ENCODE data around the gene HIGD1C. TPM values are rescaled to one million over a fixed set of nuclear protein-coding genes. Genes with fewer than 3 reads are reported as not detected.

The HIGD1C gene
- total RNA-seq, 1 experiment from 2014 or later, result not detected

- no peaks in the 10 kb centered on the region for H4K20me1 ChIP-seq (ENCODE audit: control insufficient read depth, insufficient read depth, insufficient read length)
- no peak overlapping the region for H3K4me3 Mint-ChIP-seq
- no peak overlapping the region for H2AK5ac ChIP-seq (ENCODE audit: insufficient read length, low read length)
Observed at GRCh38 chr12:51012570-51013236, 60.4 kb downstream of the HIGD1C start.

More at GRCh38 chr12:51012570-51013236, 60.4 kb downstream of the HIGD1C start:
- Histone ChIP-seq H2BK120ac (ENCODE audit: low read depth, low read length, poor library complexity, severe bottlenecking) (no peak overlapping the region), H2BK15ac (ENCODE audit: low read depth, low read length) (no peak overlapping the region), H3K4me2 (ENCODE audit: insufficient read depth, insufficient read length, low read length) (no peak overlapping the region), H3K9ac (ENCODE audit: extremely low read depth, insufficient read length, low read length) (no peak overlapping the region), H3K14ac (ENCODE audit: insufficient read depth, low read length) (no peak overlapping the region), H3K56ac (ENCODE audit: insufficient read length, low read depth, low read length) (no peak overlapping the region), H3K9me3 (ENCODE audit: control insufficient read depth, low read depth, low read length) (no peaks in the 10 kb centered on the region), H2BK12ac (ENCODE audit: insufficient read length, low read depth, low read length) (no peak overlapping the region), H4K5ac (ENCODE audit: insufficient read length, low read depth, low read length) (no peak overlapping the region), H3K79me1 (ENCODE audit: insufficient read depth, low read depth, low read length, poor library complexity, severe bottlenecking) (peaks cover 8% of the 10 kb centered on the region), H3K4ac (ENCODE audit: low read depth, low read length) (no peak overlapping the region), H3K27me3 (ENCODE audit: insufficient read depth, low read length) (no peaks in the 10 kb centered on the region), H3K79me2 (ENCODE audit: insufficient read depth, low read length) (peaks cover 6% of the 10 kb centered on the region; the same call in 1 of the 2 replicates), H2BK5ac (ENCODE audit: insufficient read length, low read length) (no peak overlapping the region), H3K18ac (ENCODE audit: insufficient read length, low read depth, low read length) (no peak overlapping the region), H2BK20ac (ENCODE audit: low read depth, low read length, poor library complexity, severe bottlenecking) (no peak overlapping the region), H4K8ac (replicated peaks; ENCODE audit: insufficient read length, low read depth, low read length) (no peak overlapping the region), H4K91ac (ENCODE audit: insufficient read length, low read depth, low read length) (no peak overlapping the region), H3K23me2 (ENCODE audit: insufficient read length, low read depth, low read length, poor library complexity, severe bottlenecking) (no peaks in the 10 kb centered on the region), H3T11ph (ENCODE audit: low read length) (no peak overlapping the region), H3K4me1 (ENCODE audit: insufficient read depth, low read length) (no peaks in the 10 kb centered on the region), H2AFZ (ENCODE audit: low read length) (no peak overlapping the region), H3K23ac (ENCODE audit: insufficient read length, low read depth, low read length) (no peak overlapping the region), H3K27ac (ENCODE audit: insufficient read length, low read depth, low read length) (no peak overlapping the region)
- no peak for TF ChIP-seq CTCF (conservative IDR thresholded peaks at IDR 0.05)
- peaks cover 7 to 12% (median 8%) of the 10 kb centered on the region in 3 experiments for H3K36me3 Mint-ChIP-seq (ENCODE audit: insufficient read depth in 1 of 3, low read depth in 3 of 3)
- no peak for DNase-seq
- H3K27me3 Mint-ChIP-seq (ENCODE audit: low read depth), result no peaks in the 10 kb centered on the region
- peaks cover 30 to 37% of the 10 kb centered on the region in 2 experiments for H3K4me1 Mint-ChIP-seq
- no peaks in the 10 kb centered on the region for H3K9me3 Mint-ChIP-seq
- peak overlapping the region in 2 of 3 experiments; percentile 35 to 36; a peak in 2 of 7 replicates for H3K27ac Mint-ChIP-seq
- no CpG with 5 or more reads among the region's 5 CpGs for WGBS (ENCODE audit: extremely low coverage, insufficient read length, low lambda C conversion rate)

Measured in H9 (cell line).